Measurements from ENCODE around the gene KRTAP1-1. TPM values are rescaled to one million over a fixed set of nuclear protein-coding genes. Genes with fewer than 3 reads are reported as not detected.

Gene KRTAP1-1
- total RNA-seq, 1 experiment from 2014 or later: not detected

GRCh38 chr17:41054025-41054424 is 12.8 kb upstream of the KRTAP1-1 start:
- no peaks in the 10 kb centered on the region for H3K79me2 ChIP-seq (ENCODE audit: insufficient read depth, low read length)
- RAD21 ChIA-PET (ENCODE audit: low non-redundant PET in 1 of 2, low total read pairs in 2 of 2, uncharacterized antibody in 2 of 2, unreplicated experiment in 2 of 2): no interaction called here

GRCh38 chr17:41052566-41052965 is 11.3 kb upstream of the KRTAP1-1 start:
- no TSS peak for BruUV-seq (replicated peaks)
- TF ChIP-seq RAD21 (IDR thresholded peaks at IDR 0.05; ENCODE audit: low read depth) (no peak), POLR2AphosphoS5 (IDR thresholded peaks at IDR 0.05; ENCODE audit: low read depth, low read length) (no peak), CBX3 (IDR thresholded peaks at IDR 0.05; ENCODE audit: low read depth) (no peak), SRF (IDR thresholded peaks at IDR 0.05; ENCODE audit: low read depth) (no peak), SP1 (IDR thresholded peaks at IDR 0.05; ENCODE audit: low read depth) (no peak), FOSL1 (IDR thresholded peaks at IDR 0.05; ENCODE audit: low read depth) (no peak), TCF7L2 (IDR thresholded peaks at IDR 0.05; ENCODE audit: borderline replicate concordance, extremely low read depth, insufficient read depth, insufficient read length) (no peak), ELF1 (IDR thresholded peaks at IDR 0.05; ENCODE audit: borderline replicate concordance, low read depth) (no peak), EZH2 (IDR thresholded peaks at IDR 0.05) (no peak), ZNF274 (IDR thresholded peaks at IDR 0.05; ENCODE audit: low read depth, low read length) (no peak), ZBTB33 (IDR thresholded peaks at IDR 0.05; ENCODE audit: extremely low read depth, insufficient replicate concordance, low read length) (no peak), EZH2phosphoT487 (IDR thresholded peaks at IDR 0.05; ENCODE audit: borderline replicate concordance) (no peak), CEBPB (IDR thresholded peaks at IDR 0.05; ENCODE audit: low read depth) (no peak), ATF3 (IDR thresholded peaks at IDR 0.05) (no peak), YY1 (IDR thresholded peaks at IDR 0.05; ENCODE audit: extremely low read depth, insufficient replicate concordance, low read depth, low read length) (no peak)

More at GRCh38 chr17:41054025-41054424, 12.8 kb upstream of the KRTAP1-1 start:
- TF ChIP-seq POLR2AphosphoS5 (IDR thresholded peaks at IDR 0.05; ENCODE audit: low read depth, low read length) (no peak), SRF (IDR thresholded peaks at IDR 0.05; ENCODE audit: low read depth) (no peak), TCF7L2 (IDR thresholded peaks at IDR 0.05; ENCODE audit: borderline replicate concordance, extremely low read depth, insufficient read depth, insufficient read length) (no peak)
- peaks cover 0 to 21% of the 10 kb centered on the region in 2 experiments; a peak in 1 of 4 replicates for H3K9me3 ChIP-seq (ENCODE audit: control insufficient read depth in 1 of 2, insufficient read depth in 1 of 2, low read depth in 1 of 2, low read length in 2 of 2)
- BruUV-seq (replicated peaks): no TSS peak
- no peaks in the 10 kb centered on the region for H3K27me3 ChIP-seq (ENCODE audit: insufficient read depth, low read length)
- intact Hi-C loops (cut with micrococcal nuclease): no loop called here
- DNase-seq (ENCODE audit: low read depth, low spot score) (no peak), ATAC-seq (no peak)
- H2AFZ ChIP-seq (ENCODE audit: low read depth, low read length, poor library complexity, severe bottlenecking): no peak overlapping the region
- H3K4me1 ChIP-seq (ENCODE audit: control insufficient read depth in 1 of 2, insufficient read depth in 2 of 2, low read length in 2 of 2): peaks cover 6 to 8% of the 10 kb centered on the region in 2 experiments
- H3K36me3 ChIP-seq (ENCODE audit: control insufficient read depth in 1 of 2, insufficient read depth in 2 of 2, low read length in 2 of 2): 0 out of 4 replicates have a peak, but pooled peaks cover 0 to 4% of the 10 kb centered on the region in 2 experiments
- no peak overlapping the region for H3K4me3 ChIP-seq (replicated peaks in 1 of 2; ENCODE audit: low read depth in 1 of 2, low read length in 2 of 2)
- ChIA-PET POLR2A (no interaction called here), CTCF (no interaction called here)
- no peaks in the 10 kb centered on the region for H4K20me1 ChIP-seq (ENCODE audit: insufficient read depth)
- H3K27ac ChIP-seq (ENCODE audit: low read depth, low read length): no peak overlapping the region
- H3K9me2 ChIP-seq (ENCODE audit: insufficient read depth): no peaks in the 10 kb centered on the region
- H3K9ac ChIP-seq (ENCODE audit: low read length): no peak overlapping the region
- no peak overlapping the region for H3K4me2 ChIP-seq (ENCODE audit: low read length)

More at GRCh38 chr17:41052566-41052965, 11.3 kb upstream of the KRTAP1-1 start:
- Histone ChIP-seq H3K4me2 (ENCODE audit: low read length) (no peak overlapping the region), H3K4me1 (ENCODE audit: control insufficient read depth in 1 of 2, insufficient read depth in 2 of 2, low read length in 2 of 2) (no peaks in the 10 kb centered on the region; a peak in 1 of 4 replicates), H3K27me3 (ENCODE audit: insufficient read depth, low read length) (no peaks in the 10 kb centered on the region), H4K20me1 (ENCODE audit: insufficient read depth) (no peaks in the 10 kb centered on the region), H3K79me2 (ENCODE audit: insufficient read depth, low read length) (no peaks in the 10 kb centered on the region), H3K9ac (ENCODE audit: low read length) (no peak overlapping the region), H3K4me3 (replicated peaks in 1 of 2; ENCODE audit: low read depth in 1 of 2, low read length in 2 of 2) (no peak overlapping the region), H3K9me3 (ENCODE audit: control insufficient read depth in 1 of 2, insufficient read depth in 1 of 2, low read depth in 1 of 2, low read length in 2 of 2) (peaks cover 0 to 19% of the 10 kb centered on the region in 2 experiments; a peak in 1 of 4 replicates), H3K36me3 (ENCODE audit: control insufficient read depth in 1 of 2, insufficient read depth in 2 of 2, low read length in 2 of 2) (0 out of 4 replicates have a peak, but pooled peaks cover 0 to 4% of the 10 kb centered on the region in 2 experiments), H2AFZ (ENCODE audit: low read depth, low read length, poor library complexity, severe bottlenecking) (no peak overlapping the region), H3K27ac (ENCODE audit: low read depth, low read length) (no peak overlapping the region), H3K9me2 (ENCODE audit: insufficient read depth) (no peaks in the 10 kb centered on the region)
- DNase-seq (ENCODE audit: low read depth, low spot score) (no peak), ATAC-seq (no peak)
- POLR2A ChIA-PET: no interaction called here
- CTCF ChIA-PET: no interaction called here
- intact Hi-C loops (cut with micrococcal nuclease): no loop called here
- RAD21 ChIA-PET (ENCODE audit: low non-redundant PET in 1 of 2, low total read pairs in 2 of 2, uncharacterized antibody in 2 of 2, unreplicated experiment in 2 of 2): no interaction called here

Measured in HCT116 (cell line).